NCI-H2196 (cell line): ENCODE results near the gene PSTPIP2.
"Not testable (repeated sequence)": the region's sequence is repeated elsewhere in the genome, so short reads cannot be mapped to it uniquely, and the experiment has no call there.

Experiments used
- DNase-seq: peaks from one replicate; lab custom pipeline; 2025; ENCODE audit not compliant: unreplicated experiment; lab: John Stamatoyannopoulos, UW

Gene PSTPIP2

GRCh38 chr18:46037512-46038305 lies 34.4 kb downstream of the PSTPIP2 start:
- DNase-seq, result no peak

DNA sequence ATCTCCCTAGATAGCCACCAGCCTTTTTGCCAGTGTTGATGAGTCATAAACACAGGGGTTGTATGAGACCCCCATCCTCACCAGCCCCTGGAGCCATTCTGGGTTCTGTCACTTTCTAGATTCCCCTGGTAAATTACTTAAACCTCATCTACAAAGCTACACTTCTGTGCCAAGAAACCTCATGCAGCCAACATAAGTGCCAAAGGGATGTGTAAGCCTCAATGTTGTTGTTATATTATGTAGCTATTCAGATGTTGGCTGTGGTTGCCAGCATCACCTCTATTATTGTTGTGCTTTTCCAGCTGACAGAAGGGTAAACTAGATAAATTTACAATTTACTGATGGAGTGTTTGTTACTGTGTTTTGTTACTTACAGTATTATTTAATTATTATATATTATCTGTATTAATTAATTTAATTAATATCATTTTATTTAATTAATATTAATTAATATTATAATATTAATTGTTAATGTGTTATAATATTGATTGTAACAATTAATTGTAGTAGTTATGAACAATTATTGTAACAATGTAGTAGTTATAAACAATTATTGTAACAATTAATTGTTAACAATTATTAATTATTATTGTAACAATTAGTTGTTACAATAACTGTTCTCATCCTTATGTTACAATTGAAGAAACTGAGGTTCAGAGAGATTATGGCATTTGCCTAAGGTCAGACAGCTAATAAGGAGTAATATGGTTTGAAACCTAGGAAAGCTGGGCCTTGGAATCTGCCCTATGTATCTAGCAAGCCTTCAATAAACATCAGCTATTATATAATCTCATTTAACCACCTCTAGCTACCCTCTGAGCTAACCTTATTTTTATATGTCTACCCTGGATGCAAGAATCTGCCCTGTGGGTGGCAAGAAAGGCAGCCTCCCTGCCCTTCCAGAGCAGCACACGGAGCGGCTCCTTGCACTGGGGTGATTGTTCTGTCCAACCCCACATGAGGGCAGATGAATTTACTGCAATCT lies 36.1 kb downstream of the PSTPIP2 start:
- DNase-seq, result no peak

DNA sequence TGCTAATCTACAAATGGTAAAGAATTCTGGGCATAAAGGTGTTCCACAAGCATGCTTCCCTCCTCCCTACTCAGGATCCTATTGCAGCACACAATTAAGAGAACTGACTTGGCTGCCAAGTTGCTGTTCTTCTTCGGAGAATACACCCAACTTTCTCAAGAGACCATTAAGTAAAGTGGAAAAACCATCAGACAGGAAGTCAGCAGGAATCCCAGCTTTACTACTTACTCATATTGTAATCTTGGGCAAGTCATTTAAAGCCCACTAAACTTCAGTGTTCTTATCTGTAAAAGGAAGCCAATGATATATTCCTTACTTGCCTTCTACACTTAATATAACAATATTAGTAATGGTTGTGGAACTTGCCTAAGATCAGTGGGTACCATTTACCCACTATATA lies 37.8 kb downstream of the PSTPIP2 start:
- no peak for DNase-seq

- DNase-seq, result no peak
Observed at GRCh38 chr18:46031741-46032140, 40.3 kb downstream of the PSTPIP2 start.

- no peak for DNase-seq
Observed at GRCh38 chr18:46028536-46028891, 43.5 kb downstream of the PSTPIP2 start.

GRCh38 chr18:46019936-46020335 lies 52.1 kb downstream of the PSTPIP2 start:
- no peak for DNase-seq

DNA sequence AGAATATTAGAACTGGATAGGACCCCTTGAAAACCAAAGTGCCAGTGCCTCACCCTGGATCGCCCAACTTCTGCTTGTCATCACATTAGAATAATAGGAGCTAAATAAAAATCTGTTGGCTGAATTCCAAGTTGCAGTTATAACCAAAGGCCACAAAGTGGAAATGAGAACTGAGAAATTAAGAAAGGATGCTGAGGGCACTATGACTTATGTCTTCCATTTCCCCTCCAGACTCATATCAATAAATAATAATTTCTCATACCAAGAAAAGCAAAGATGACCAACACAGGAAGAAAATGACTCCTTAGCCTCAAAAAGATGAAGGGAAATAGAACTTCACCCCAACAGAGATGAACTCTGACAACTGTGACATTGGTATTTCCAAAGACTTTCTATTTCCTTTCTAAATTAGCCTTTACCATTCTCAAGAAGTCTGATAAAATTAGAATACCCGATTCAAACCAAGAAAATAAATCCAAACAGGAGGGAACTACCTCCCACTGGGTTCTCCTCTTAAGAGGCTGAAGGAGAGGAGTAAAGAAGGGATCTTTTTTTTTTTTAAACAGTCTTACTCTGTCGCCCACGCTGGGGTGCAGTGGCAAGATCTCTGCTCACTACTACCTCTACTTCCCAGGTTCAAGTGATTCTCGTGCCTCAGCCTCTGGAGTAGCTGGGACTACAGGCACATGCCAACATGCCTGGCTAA lies 58.4 kb downstream of the PSTPIP2 start:
- no peak for DNase-seq

- DNase-seq, result no peak
Observed at GRCh38 chr18:46010676-46011075, 61.4 kb downstream of the PSTPIP2 start.

- no peak for DNase-seq
Observed at GRCh38 chr18:46010050-46010449, 62.0 kb downstream of the PSTPIP2 start.

- DNase-seq, result no peak
Observed at GRCh38 chr18:46009125-46009840, 62.8 kb downstream of the PSTPIP2 start.

DNA sequence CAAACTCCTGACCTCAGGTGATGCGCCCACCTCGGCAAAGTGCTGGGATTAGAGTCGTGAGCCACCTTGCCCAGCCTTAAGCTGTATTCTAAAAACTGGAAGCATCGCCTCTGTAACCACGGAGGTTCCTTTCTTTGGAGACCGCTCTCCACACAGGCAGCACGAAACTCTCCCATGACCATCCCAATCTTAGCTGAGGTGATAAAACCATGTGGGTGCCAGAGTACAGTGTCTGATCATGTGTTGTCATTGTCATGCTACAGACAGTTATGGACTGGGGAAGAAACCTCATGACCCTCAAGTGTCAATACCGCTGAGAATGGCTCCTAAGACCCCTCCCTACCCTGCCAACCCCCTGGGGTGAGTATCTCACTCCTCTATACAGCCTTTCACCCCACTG lies 63.5 kb downstream of the PSTPIP2 start:
- DNase-seq, result no peak

- DNase-seq, result no peak
Observed at GRCh38 chr18:46007165-46007564, 64.9 kb downstream of the PSTPIP2 start.

DNA sequence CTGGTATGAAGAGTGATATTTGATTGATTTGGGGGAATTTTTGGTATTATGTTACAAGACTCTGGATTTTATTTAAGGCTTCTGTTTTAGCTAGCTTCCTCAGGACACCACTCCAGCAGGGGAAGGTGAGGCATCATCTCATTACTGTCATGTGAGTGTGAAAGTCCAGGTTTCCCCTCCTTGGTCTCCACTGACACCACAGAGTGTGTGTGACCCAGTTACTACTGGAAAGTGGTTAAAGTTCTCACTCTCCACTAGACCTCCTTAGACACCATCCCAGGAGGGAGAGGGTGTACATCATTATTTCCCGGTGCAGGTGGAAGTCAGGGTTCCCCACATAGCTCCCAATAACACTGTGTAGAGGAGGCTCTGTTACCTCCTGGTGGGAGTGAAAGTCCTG lies 69.1 kb downstream of the PSTPIP2 start:
- DNase-seq, result no peak

DNA sequence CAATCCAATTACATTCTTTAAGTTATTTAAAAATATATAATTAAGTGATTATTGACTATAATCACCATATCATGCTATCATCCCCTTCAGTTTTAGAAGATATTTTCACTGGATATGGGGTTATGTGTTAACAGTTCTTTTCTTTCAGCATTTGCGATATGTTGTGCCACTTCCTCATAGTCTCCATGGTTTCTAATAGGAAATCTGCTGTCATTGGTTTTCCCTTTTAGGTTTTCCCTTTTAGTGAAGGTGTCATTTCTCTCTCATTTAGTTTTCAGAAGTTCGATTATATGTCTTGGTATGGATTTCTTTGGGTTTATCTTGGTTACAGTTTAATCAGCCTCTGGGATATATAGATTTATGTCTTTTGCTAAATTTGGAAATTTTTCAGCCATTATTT lies 70.2 kb downstream of the PSTPIP2 start:
- DNase-seq, result no peak

DNA sequence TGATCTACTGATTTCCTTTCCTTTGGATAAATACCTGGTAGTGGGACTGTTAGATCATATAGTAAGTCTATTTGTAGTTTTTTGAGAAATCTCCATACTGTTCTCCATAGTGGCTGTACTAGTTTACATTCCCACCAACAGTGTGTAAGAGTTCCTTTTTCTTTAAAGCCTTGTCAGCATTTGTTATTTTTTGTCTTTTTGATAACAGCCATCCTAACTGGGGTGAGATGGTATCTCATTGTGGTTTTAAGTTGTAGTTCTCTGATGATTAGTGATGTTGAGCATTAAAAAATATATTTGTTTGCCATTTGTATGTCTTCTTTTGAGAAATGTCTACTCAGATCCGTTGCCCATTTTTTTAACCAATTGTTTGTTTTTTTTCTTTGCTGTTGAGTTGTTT lies 71.0 kb downstream of the PSTPIP2 start:
- DNase-seq, result no peak

GRCh38 chr18:45999536-45999935 lies 72.5 kb downstream of the PSTPIP2 start:
- DNase-seq, result no peak

DNA sequence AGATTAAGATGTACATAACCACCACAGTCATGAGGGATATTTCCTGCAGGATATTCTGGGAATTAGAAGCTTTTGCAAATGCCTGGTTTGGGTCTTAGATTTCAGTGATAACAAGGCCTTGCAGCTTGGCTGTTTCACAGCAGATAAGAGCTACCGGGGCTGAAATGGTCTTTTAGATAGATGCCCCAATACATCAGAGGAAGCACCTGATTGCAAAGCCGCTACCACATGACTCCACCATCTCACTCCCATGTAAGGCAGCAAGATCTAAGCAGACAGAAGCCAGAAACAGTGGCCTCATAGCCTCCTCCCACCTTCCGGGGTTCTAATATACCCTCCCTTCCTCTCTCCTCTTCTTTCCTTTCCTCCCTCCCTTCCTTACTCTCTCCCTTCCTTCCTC lies 73.8 kb downstream of the PSTPIP2 start:
- no peak for DNase-seq

- DNase-seq, result no peak
Observed at GRCh38 chr18:45997700-45998151, 74.3 kb downstream of the PSTPIP2 start.

GRCh38 chr18:45995461-45995860 lies 76.6 kb downstream of the PSTPIP2 start:
- DNase-seq, result no peak

DNA sequence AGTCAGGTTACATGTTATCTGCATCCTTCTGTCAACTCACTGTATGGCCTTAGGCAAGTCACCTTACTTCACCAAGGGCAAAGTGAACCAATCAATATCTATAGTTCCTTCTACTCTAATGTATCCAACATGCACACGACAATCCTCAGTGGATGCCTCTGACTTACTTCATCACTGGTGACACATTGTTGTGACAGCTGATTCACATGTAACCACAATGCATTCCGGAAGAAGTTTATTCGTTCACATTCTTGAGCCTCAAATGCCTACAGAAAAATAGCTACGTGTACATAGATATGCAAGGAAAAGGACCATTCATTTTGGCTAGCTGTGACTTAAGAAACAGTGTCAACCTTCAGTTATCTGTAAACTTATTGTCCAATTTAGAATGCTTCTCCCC lies 78.6 kb downstream of the PSTPIP2 start:
- DNase-seq, result no peak

DNA sequence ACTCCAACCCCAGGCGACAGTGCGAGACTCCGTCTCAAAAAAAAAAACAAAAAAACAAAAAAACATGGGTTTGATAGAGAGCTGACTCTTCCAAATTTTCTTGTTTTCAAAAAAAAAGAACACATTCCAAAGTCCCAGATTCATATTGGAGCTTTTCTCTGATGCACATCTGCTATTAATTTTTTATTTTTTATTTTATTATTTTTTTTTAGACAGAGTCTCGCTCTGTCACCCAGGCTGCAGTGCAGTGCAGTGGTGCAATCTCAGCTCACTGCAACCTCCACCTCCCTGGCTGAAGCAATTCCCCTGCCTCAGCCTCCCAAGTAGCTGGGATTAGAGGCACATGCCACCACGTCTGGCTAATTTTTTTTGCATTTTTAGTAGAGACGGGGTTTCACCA lies 79.5 kb downstream of the PSTPIP2 start:
- DNase-seq, result not testable (repeated sequence)
